ENCODE measurements around the gene CHCHD6.

- TF ChIP-seq POLR2A (IDR thresholded peaks at IDR 0.05): no peak
- TF ChIP-seq CTCF (IDR thresholded peaks at IDR 0.05): no peak
These were observed 197.0 kb downstream of the CHCHD6 start for GRCh38 chr3:126900859-126901540.

All from right lobe of liver (tissue), 4 donors.